HTR-8/SVneo (cell line): ENCODE data around the gene KRTAP12-4.
"Not testable (repeated sequence)": the region's sequence is repeated elsewhere in the genome, so short reads cannot be mapped to it uniquely, and the experiment has no call there.

ENCODE experiments used
- DNase-seq: peaks from one replicate; pipeline ENCODE4 v3.0.0; 2011; ENCODE audit warnings: low spot score, mixed read lengths; ENCODE audit not compliant: insufficient read length
- FAIRE-seq: peaks from 2 replicates; lab custom pipeline; 2011; peaks lifted over from hg19 to GRCh38; lab: Jason Lieb, UNC

KRTAP12-4 gene

GRCh38 chr21:44637851-44638348 lies 16.6 kb downstream of the KRTAP12-4 start:
- not testable (repeated sequence) for DNase-seq
- FAIRE-seq = peak; percentile 72

DNA sequence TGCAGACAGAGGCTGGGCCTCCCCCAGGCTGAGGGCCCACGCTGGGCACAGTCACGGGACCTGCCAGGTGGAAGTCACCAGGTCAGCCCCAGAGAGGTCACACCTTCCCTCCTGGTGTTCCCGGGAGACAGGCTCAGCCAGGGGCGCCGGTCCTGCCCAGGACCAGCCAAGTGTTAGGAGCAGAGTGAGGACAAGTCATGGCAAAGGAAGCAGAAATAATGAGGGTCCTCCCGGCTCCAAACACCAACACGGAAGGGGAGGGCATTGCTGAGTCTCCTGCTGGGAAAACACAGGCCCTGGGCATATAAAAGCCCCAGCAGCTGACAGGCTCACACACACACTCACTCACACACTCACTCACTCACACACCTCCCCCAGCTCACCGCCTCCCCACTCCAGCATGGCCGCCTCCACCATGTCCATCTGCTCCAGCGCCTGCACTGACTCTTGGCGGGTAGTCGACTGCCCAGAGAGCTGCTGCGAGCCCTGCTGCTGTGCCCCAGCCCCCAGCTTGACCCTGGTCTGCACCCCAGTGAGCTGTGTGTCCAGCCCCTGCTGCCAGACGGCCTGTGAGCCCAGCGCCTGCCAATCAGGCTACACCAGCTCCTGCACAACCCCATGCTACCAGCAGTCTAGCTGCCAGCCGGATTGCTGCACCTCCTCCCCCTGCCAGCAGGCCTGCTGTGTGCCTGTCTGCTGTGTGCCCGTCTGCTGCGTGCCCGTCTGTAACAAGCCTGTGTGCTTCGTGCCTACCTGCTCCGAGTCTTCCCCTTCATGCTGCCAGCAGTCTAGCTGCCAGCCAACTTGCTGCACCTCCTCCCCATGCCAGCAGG lies 17.2 kb downstream of the KRTAP12-4 start, which contains the start of gene KRTAP10-10:
Gene KRTAP10-10, plus strand, starts transcription at position 339 of the 833 bp plus-strand sequence. Its CDS starts 62 bp downstream, at position 401.
- DNase-seq (no peak), FAIRE-seq (peak; percentile 65)

GRCh38 chr21:44636209-44637017 lies 18.0 kb downstream of the KRTAP12-4 start:
- DNase-seq = no peak
- no peak for FAIRE-seq

GRCh38 chr21:44632067-44632466 lies 22.4 kb downstream of the KRTAP12-4 start:
- DNase-seq (no peak), FAIRE-seq (no peak)

- FAIRE-seq (no peak), DNase-seq (no peak)
Measured at GRCh38 chr21:44630440-44630839, 24.0 kb downstream of the KRTAP12-4 start.

GRCh38 chr21:44628707-44629391 lies 25.6 kb downstream of the KRTAP12-4 start:
- no peak for FAIRE-seq
- DNase-seq = no peak

DNA sequence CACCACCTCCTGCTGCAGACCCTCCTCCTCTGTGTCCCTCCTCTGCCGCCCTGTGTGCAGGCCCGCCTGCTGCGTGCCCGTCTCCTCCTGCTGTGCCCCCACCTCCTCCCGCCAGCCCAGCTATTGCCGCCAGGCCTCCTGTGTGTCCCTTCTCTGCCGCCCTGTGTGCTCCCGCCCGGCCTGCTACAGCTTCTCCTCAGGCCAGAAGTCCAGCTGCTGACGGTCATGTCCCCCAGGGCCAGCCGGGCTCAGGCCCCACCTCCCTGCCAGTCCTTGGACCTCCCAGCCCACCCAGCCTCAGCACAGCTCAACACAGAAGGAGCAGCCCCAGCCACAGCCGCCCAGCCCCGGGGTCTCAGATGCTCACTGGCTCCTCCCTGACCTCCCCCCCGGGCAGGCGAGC lies 26.6 kb downstream of the KRTAP12-4 start:
- not testable (repeated sequence) for FAIRE-seq, DNase-seq

DNA sequence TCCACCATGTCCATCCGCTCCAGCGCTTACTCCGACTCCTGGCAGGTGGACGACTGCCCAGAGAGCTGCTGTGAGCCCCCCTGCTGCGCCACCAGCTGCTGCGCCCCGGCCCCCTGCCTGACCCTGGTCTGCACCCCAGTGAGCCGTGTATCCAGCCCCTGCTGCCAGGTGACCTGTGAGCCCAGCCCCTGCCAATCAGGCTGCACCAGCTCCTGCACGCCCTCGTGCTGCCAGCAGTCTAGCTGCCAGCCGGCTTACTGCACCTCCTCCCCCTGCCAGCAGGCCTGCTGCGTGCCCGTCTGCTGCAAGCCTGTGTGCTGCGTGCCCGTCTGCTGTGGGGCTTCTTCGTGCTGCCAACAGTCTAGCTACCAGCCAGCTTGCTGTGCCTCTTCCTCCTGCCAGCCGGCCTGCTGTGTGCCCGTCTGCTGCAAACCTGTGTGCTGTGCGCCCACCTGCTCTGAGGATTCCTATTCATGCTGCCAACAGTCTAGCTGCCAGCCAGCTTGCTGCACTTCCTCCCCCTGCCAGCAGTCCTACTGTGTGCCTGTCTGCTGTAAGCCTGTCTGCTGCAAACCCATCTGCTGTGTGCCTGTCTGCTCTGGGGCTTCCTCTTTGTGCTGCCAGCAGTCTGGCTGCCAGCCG lies 27.2 kb downstream of the KRTAP12-4 start:
- not testable (repeated sequence) for DNase-seq, FAIRE-seq

GRCh38 chr21:44626673-44627143 lies 27.8 kb downstream of the KRTAP12-4 start, which contains the start of gene KRTAP10-9:
Gene KRTAP10-9, plus strand, starts transcription at chr21:44627093. Its CDS starts 79 bp downstream, at chr21:44627172.
- no peak for DNase-seq
- no peak for FAIRE-seq

DNA sequence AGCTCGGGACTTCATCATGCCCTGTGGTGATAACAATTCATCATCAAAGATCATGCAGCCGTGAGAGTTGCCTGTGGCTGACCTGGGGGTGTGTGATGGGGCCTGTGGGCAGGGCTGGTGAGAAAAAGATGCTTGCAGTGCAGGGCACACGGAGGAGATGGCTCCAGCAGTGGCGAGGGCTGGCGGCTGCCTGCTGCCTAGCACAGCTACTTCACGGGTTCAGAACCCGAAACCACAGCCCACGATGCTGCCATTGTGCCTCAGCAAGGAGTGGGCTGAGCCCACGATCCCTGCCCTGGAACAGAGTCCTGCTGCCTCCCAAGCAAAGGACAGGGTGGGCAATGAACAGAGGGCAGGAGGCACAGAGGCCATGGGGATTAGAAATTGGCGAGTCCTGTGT lies 28.2 kb downstream of the KRTAP12-4 start:
- FAIRE-seq = no peak
- no peak for DNase-seq

DNA sequence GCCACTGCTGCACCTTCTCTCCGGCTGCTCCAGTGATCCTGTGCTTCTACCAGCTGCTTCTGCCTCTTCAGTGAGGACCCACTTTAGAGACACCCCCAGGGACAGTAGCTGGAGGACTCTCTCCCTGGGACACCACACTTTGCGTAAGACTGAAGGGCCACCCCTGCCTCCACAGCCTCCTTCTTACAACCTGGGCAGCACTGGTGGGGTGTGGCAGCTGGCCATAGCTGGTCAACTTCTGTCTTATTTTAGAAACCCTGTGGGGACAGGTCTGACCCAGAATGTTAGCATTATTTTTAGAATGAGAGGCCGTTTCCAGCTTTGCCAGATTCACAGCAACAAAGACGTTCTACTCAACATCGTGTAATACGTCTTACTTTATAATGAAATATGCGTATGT lies 28.7 kb downstream of the KRTAP12-4 start:
- no peak for FAIRE-seq
- no peak for DNase-seq

DNA sequence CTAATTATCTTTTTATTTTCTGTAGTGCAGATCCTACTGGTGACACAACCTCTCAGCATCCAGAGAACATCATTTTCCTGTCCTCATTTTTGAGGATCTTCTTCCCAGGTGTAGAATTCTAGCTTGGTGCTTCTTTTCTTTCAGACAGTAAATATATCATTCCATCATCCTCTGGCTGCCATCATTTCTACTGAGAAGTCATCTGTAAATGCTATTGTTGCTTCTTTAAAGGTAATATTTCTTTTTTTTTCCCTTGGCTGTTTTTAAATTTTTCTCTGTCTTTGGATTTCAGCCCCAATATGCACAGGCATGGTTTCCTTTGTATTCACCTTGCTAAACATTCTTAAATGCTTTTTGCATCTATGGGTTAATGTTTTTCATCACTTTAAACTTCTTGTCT lies 30.9 kb downstream of the KRTAP12-4 start:
- FAIRE-seq (no peak), DNase-seq (no peak)

GRCh38 chr21:44619886-44620285 lies 34.6 kb downstream of the KRTAP12-4 start:
- FAIRE-seq (no peak), DNase-seq (no peak)

- no peak for FAIRE-seq
- no peak for DNase-seq
Measured at GRCh38 chr21:44618909-44619308, 35.5 kb downstream of the KRTAP12-4 start.

DNA sequence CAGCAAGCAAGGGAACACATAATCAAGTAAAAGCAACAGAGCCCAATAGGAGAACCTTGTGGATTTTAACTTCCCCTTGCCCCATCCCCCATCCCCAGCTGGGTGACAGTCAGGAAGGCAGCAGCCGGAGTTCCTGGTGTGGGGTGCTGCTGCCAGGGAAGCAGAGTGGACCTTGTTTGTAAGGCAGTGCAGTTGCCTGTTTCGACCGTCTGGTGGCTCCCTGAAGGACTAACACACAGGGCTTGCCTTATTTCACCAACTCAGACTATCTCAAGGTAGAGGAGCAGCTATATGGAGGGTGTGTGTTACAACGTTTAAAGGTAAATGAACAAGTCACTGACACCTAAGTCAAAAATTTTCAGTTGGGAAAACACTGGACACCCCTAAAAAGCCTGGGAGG lies 36.0 kb downstream of the KRTAP12-4 start:
- FAIRE-seq (no peak), DNase-seq (no peak)

DNA sequence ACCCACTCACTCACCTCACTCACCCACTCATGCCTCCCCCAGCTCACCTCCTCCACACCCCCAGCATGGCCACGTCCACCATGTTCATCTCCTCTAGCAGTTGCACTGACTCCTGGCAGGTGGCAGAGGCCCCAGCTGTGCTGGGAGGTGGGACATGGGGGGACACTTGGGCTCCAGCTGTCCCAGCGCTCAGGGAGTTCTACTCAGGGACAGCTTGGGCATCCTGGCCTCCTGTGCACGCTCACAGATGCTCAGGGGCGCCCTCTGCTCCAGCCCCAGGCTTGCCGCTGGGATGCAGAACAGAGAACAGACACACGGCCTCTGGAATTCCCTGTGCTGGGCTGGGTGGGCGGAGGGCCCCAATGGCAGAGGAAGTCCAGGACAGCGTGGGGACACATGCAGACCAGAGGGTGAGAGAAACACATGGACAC lies 37.4 kb downstream of the KRTAP12-4 start:
- FAIRE-seq (no peak), DNase-seq (no peak)

DNA sequence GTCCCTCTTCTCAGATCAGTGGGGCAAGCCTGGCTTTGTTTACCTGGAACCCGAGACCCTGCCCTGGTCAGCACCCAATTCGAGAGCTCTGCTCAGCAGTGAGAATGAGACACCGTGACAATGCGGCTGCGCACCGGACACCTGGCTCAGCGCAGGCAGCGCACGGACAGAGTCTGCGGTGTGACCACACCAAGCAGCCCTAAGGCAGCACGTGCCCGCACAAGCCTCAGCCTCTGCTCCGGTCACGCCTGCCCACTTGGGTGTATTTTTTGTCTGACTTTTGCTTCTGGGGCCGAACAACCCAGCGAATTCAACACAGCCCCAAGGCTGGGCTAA lies 37.9 kb downstream of the KRTAP12-4 start:
- FAIRE-seq (no peak), DNase-seq (no peak)

DNA sequence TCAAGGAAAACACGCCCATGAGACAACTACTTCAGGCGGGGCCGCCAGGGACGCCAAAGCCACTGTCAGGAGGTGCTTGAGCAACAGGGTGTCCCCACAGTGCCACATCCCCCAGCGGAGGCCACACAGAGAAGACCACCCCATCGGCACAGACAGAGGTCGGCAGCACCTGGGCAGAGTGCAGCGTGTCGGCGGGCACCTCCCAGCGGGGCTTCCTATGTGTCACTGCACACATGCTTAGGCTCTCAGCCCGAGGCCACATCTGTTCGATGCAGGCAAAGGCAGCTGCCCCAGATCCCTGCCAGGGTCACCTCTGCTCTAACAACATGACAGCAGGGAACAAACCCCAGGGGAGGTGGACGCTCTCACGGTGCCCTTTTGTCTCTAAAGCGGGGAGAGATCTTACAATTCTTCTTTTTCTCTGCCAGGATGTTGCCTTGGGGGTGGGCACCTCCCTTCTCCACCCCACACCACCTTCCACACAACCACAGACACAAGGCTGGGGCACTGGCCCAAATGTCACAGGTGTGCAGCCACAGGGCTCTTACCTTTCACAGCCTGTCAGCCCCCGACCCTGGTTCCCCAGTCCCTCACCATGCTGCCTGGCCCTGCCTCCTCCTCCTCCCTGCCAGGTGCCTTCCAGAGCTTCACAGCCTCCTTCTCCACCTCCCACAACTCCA lies 38.4 kb downstream of the KRTAP12-4 start:
- FAIRE-seq = no peak
- no peak for DNase-seq

- DNase-seq = no peak
- FAIRE-seq = no peak
Measured at GRCh38 chr21:44615466-44615865, 39.0 kb downstream of the KRTAP12-4 start.
